ENCODE data around the gene ATXN7L2.

ATXN7L2 gene

DNA sequence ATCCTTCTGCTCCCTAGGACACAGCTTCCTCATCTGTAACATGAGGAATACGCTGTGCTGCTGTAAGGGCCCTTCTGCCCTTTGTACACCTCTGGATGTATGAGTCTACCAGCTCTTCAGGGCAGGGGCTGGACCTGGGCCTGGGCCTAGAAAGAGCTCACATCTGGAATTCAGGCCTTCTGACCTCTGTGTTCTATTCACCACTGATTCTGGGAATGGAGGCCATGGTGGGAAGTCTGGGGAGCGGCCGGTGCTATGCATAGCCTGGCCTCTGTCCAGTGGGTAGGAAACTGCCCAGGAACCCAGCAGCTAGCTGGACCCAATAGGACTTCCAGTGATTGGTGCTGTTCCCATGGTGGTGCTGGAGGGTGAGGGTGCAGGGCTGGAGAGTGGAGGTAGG lies 45.0 kb downstream of the ATXN7L2 start:
- no peak for DNase-seq

DNA sequence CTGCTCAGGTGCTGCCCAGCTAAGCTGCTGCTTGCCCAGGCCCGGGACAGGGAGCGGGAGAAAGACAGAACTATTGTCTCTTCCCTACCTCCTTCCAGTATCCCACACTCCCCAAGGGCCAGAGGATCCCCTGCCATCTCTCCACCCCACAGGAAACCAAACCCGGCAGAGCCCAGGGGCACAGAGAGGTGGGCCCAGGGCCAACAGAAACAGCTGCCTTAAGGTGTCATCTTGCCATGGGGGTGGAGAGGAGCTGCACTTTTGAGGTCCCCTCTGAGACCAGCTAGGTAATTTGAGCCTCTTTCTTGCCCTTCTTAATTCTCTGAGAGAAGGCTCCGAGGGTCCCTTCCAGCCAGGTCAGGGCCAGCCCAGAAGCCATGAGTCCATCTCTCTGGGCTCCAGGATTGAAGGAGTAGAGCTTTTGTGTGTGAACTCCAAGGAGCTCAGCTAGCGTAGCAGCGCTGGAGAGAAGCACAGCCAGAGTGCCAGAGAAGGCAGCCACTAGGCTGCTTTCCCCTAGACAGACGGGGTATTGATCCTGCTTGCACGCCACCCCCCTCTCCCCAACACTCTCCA lies 46.3 kb downstream of the ATXN7L2 start:
- no peak for DNase-seq

DNA sequence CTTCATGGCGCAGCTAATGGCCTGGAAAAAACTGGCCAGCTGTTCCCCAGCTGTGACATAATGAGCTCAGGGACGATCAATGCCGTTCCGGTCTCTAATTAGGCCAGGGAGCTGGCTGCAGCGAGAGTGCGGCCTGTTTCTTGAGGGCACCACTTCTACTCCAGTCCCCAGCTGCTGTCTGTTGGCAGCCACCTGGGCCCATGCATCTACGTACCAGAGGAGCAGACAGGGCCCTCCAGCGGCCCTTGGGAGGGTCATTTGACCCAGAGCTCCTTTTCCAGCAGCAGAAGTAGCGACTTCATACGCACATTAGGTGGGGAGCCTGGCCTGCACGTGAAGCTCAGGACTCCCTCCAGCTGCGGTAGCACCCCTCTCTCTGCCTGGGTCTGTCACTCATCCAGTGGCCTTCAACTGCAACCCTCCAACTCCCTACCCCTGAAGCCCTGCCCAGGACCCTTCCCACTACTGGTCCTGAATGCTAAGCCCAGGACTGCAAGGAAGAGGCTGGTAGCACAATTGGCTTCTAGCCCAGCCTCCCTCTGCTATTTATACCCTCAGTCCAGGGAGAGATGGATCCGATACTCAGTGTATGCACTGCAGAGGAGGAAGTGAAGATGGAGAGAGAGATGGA lies 46.9 kb downstream of the ATXN7L2 start:
- no peak for DNase-seq

DNA sequence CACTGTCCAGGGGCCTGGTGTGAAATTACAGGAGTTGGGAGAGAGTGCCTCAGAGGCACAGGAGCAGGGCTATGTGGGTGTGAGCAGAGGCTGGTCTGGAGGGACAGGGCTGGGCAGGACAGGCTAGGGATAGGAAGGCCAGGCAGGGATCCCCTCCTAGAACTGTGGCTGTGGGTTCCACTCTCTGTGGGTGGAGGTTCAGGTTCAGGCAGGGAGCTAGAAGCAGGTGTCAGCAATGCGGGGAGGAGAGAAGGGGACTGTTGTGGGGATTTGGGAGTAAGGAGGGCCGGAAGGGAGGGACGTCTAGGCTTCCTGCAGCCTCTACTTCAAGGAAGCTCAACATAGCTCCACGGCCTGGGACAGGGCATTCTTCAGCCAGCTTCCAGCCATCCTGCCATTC lies 47.7 kb downstream of the ATXN7L2 start:
- no peak for DNase-seq

DNA sequence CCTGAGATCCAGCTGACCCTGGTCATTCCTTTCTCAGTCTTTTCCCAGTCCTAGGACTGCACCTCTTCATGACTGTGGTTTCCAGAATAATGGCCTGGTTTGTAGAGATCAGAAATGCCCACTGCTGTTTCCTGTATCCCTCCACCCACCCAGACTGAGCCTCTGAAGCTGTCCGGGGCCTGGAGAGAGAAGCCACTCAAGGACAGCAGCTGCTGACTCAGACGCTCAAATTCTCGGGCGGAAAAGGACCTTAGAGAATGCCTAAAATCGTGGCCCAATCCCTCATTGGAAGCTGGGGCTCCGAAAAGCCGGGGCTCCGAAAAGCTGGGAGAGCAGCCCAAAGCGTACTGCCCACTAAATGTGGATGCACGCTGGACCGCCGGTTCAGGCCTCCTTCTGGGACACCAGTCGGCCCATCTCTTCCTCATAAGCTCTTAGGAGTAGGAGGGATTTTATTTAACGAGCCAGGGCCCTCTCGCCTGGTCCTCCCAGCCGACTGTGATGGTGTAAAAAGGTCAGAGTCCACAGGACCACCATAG lies 48.2 kb downstream of the ATXN7L2 start:
- no peak for DNase-seq

DNA sequence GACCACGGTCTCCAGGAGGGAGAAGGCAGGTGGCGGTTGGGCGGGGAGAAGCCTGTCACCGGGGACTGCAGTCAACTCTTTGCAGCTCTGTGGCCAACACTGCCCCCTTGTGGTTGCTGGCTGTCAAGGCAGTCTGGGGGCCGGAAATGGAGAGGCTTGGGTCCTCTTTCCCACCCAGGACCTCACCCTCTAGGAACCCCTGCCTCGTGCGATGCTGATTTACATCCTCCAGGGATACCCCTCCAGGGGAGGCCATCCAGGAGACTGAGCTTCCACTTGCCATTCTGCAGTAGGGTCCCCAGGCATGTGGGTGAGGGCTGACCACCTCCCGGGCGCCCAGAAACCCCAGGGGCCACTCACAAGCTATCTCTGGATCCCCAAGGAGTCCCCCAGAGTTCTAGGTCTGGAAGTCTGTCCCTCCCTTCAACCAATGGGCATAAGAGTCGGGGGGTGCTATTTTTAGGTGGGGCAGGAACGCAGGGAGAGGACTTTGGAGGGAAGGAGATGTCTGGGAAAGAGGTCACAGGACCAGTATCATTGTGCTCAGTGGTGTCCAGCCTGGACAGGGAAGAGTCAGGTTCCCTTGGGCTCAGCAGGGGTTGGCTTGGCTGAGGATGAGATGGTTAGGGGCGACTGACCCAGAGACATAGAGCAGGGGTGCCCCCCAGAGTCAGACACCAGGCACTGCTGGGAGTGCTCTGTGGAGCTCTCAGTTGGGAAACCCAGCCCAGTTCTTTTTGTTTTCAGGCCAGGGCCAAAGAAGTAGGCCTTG lies 48.8 kb downstream of the ATXN7L2 start:
- DNase-seq, result peak; percentile 87 to 92

DNA sequence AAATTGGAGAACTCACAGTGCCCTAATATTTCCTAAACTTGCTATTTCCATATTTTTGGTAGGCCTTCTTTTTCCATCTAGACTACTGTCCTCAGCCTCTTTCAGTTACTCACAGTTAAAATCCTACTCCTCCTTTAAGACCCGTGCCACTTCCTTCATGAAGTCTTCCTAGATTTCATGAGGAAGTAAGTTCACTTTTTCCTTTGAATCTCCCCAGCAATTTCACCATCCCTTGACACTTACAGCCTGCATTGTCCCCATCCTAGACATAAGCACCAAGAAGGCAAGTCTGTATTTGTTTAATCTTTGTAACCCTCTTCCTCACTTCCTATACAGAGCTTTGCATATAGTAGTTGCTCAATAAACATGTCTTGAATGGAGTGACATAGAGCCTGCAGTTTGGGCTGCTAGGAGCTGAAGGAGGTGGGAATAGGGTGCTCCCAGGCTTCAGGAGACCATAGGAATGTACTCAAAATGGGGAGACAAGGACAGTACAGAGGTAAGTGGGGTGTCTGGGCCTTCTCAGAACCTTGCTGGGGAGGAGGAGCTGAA lies 50.7 kb downstream of the ATXN7L2 start:
- DNase-seq, result no peak

DNA sequence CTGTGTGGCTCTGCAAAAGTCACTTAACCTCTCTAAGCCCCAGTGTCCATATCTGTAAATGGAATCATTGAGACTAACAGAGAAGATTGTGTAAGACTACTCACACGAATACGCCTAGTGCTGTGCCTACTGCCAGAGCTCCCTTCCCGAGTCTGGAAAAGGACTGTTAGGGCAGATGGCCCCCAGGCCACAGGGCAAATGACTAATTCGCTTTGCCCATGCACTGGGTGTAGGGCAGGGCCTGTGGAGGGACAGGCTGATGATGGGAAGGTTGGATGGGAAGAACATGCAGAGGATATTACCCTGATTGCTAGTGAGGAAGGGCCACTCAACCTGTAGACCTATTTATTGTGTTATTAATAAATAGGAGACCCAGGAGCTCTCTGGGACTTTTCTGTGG lies 51.8 kb downstream of the ATXN7L2 start:
- no peak for DNase-seq

DNA sequence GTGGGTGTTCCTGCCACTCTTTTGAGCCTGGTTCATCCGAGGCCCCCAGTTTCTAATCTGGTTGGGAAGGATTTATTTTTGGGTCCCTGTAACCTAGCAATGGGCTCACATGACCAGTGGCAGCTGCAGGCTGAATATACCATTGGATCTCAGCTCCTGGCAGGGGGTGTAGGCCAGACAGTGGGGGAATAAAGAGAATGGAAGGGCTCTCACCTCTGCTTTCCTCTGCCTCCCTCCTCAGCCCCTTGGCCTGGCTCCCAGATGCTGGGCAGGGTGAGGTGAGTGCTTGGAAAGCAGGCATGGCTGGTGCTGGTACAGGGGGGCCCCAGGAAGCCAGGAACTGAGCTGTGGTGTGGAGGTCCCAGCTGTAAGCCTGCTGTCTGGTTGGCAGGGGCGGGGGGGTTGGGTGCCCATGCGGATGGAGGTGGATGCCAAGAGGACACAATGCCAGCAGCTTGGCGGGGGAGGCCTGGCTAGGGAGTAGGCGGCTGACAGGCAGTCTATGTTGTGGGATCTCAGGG lies 52.3 kb downstream of the ATXN7L2 start:
- no peak for DNase-seq

DNA sequence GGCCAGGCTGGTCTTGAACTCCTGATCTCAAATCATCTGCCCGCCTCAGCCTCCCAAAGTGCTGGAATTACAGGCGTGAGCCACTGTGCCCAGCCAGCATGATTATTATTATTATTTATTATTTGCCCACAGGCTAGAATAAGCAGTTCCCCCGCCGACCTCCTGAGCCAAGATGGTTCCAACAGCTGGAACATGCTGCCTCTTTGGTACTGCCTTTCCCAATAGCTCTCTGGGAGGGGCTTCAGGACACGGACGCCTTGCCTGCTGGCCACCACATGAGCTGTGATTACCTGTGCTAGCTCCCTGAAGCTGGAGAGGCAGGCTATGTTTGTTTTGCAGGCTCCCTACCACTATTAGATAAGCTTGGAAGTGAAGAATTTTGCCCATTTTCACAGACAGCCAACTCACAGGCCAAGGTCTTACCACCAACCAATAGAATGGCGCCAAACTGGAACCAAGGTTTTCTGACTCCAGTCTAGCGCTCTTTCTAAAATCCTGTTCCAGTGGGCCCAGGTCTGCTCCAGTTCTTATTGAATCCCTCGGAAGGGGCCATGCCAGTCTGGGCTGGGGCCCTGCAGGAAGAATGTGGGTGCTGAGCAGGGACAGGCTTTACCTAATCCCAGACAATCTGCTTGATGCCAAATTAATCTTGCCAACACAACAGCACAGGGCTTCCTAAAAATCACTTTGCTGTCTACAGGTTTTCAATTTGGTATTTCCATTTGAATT lies 53.9 kb downstream of the ATXN7L2 start:
- no peak for DNase-seq

DNA sequence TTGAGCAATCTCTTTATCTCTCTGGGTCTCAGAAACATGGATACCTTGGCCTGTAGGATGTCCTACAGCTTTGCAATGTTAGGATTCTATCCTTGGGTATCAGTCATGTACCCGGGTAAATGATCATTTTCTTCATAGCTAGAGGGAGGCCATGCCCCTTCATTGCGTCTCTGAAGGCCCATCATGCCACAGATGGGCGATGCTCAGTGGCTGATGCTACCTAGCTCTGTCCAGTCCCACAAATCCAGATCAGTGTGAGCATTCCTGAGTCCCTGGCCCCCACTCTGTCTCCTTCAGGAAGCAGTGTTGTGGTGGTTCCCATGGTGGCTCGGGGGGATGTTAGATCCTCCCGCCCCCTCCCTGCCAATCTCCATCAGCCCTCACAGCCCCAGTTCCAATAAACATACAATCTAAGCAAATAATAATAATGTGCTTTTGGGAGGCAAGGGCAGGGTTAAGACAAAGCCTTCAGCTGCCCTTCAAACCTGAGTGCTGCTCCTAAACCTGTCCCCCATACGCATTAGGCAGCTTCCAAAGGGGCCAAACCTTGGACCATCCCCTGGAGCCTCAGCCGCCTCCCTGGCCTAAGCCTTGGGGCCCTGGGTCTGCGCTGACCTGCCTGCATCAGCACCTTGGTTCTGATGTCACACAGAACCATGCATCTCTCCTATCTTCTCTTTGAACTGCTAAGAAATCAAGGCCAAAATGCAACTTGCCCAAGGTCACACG lies 55.3 kb downstream of the ATXN7L2 start:
- DNase-seq, result no peak

DNA sequence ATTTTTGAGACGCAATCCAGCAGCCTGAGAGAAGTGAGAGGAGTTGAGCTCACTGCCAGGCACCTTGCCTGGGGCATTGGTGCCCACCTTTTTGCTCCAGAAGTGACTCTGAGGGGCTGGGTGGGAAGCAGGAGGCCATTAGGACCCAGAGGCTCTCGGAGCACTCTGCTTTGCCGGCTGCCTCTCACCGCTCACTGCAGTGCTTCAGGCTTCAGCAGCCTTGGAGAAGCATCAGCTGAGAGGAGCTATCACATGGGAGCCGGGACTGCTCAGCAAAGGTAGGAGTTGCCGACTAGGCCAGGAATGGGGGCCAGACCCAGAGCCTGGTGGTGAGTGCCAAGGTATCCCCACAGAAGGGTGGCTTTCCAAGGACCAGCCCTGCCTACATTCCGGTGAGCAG lies 56.0 kb downstream of the ATXN7L2 start, which contains the start of gene GPR61:
TSS of gene GPR61 (plus strand) at position 197 of the 400 bp plus-strand sequence. CDS start 3,151 bp downstream, outside the sequence.
- DNase-seq, result no peak

DNA sequence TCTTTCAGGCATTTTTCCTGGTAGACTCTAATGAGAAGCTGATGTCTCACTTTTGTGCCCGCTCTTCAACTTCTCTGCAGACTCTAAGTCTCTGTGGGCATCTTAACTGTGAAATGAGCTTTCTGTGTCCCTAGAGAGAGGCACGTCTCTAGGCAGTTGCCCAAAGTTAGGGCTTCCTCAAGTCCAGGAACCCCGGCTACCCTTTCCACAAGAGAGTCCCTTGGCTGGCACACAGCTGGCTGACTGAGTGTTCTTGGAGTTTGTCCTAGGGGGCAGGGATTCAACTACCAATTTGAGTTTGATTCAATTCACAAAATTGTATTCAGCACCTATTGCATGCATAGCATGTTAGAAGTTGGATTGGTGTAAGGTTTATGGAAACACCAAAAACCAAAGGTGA lies 57.4 kb downstream of the ATXN7L2 start:
- DNase-seq, result no peak
